ENCODE measurements around the gene KDM2A. TPM values are rescaled to one million over a fixed set of nuclear protein-coding genes. Genes with fewer than 3 reads are reported as not detected.

The KDM2A gene
- total RNA-seq, 1 experiment from 2014 or later: 50.4 TPM

DNA sequence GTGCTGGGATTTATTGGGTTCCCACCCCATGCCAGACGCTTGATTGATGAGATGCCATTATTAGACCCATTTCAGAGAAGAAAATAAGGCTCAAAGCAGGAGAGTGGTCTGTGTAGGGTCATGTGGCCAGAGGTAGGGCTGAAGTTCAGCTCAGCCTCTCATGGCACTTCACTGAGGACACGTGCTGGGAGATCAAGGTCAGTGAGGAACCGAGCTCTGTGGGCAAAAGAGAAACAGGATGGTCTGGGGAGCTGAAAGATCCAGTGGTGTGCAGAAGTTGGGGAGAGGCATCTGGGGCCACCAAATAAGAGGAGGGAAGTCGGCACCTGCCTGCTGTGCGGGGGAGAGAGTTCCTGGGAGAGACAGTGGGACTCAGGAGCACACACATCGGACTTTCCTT is 42.9 kb upstream of the KDM2A start:
- Histone ChIP-seq H3K27ac (ENCODE audit: low read depth, low read length) (no peak overlapping the region), H3K4me1 (ENCODE audit: control insufficient read depth in 1 of 2, insufficient read depth in 2 of 2, low read length in 2 of 2) (peaks cover 17 to 42% of the 10 kb centered on the region in 2 experiments), H3K79me2 (ENCODE audit: insufficient read depth, low read length) (no peaks in the 10 kb centered on the region), H3K27me3 (ENCODE audit: insufficient read depth, low read length) (no peaks in the 10 kb centered on the region), H3K4me2 (ENCODE audit: low read length) (no peak overlapping the region), H3K9ac (ENCODE audit: low read length) (no peak overlapping the region), H2AFZ (ENCODE audit: low read depth, low read length, poor library complexity, severe bottlenecking) (no peak overlapping the region), H3K36me3 (ENCODE audit: control insufficient read depth in 1 of 2, insufficient read depth in 2 of 2, low read length in 2 of 2) (peaks cover 0 to 4% of the 10 kb centered on the region in 2 experiments; a peak in 1 of 4 replicates), H3K9me3 (ENCODE audit: control insufficient read depth in 1 of 2, insufficient read depth in 1 of 2, low read depth in 1 of 2, low read length in 2 of 2) (no peaks in the 10 kb centered on the region), H4K20me1 (ENCODE audit: insufficient read depth) (no peaks in the 10 kb centered on the region), H3K9me2 (ENCODE audit: insufficient read depth) (no peaks in the 10 kb centered on the region), H3K4me3 (replicated peaks in 1 of 2; ENCODE audit: low read depth in 1 of 2, low read length in 2 of 2) (no peak overlapping the region)
- intact Hi-C loops (cut with micrococcal nuclease): no loop called here
- no peak for TF ChIP-seq EZH2 (IDR thresholded peaks at IDR 0.05)
- no peak for TF ChIP-seq FOSL1 (IDR thresholded peaks at IDR 0.05; ENCODE audit: low read depth)
- TF ChIP-seq JUND (IDR thresholded peaks at IDR 0.05): no peak
- TF ChIP-seq SP1 (IDR thresholded peaks at IDR 0.05; ENCODE audit: low read depth): no peak
- no peak for TF ChIP-seq ZFX (IDR thresholded peaks at IDR 0.05)
- TF ChIP-seq ELF1 (IDR thresholded peaks at IDR 0.05; ENCODE audit: borderline replicate concordance, low read depth): no peak
- ChIA-PET CTCF (interaction anchor here (0.7 to 1.0 kb wide), 3 partner anchors 21 to 270 kb away, joined by 3 read pairs; no protein-coding TSS in a partner anchor), RAD21 (ENCODE audit: low non-redundant PET in 1 of 2, low total read pairs in 2 of 2, uncharacterized antibody in 2 of 2, unreplicated experiment in 2 of 2) (interaction anchor here in 1 of 2 experiments (0.7 kb wide), 1 partner anchor 109 kb away, joined by 4 read pairs; no protein-coding TSS in a partner anchor), POLR2A (interaction anchor here (1.5 kb wide), 1 partner anchor 51 kb away, joined by 3 read pairs; no protein-coding TSS in a partner anchor)
- ATAC-seq: no peak
- BruUV-seq (replicated peaks): no TSS peak
- no peak for DNase-seq (ENCODE audit: low read depth, low spot score)

DNA sequence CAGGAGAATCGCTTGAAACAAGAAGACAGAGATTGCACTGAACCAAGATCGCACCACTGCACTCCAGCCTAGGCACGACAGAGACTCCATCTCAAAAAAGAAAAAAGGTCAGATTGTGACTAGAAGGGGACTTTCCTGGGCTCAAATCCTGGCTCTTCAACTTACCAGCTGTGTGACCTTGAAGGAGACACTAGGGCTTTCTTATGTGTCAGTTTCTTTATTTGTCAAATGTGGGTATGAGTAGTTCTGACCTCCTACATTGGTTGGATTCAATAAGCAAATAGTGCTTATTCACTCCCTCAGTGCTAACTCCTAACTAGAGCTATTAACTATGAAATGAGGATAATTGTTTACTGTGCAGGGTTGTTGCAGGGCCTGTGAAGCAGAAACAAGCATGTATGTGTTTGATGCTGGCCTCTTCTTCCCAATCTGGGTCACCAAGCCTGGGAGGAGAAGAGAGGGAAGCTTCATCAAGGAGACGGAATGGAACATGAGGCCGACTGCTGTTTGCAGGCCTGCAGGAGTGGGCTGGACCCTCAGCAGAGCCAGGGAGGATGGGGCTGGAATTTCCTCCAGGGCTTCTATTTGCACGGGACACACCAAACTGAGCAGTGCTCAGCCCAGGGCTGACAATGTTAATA is 39.9 kb upstream of the KDM2A start:
- intact Hi-C loops (cut with micrococcal nuclease): no loop called here
- CTCF ChIA-PET: interaction anchor here (1.4 kb wide), 1 partner anchor 88 kb away, joined by 4 read pairs; no protein-coding TSS in a partner anchor
- no peaks in the 10 kb centered on the region for H3K79me2 ChIP-seq (ENCODE audit: insufficient read depth, low read length)
- RAD21 ChIA-PET (ENCODE audit: low non-redundant PET in 1 of 2, low total read pairs in 2 of 2, uncharacterized antibody in 2 of 2, unreplicated experiment in 2 of 2): no interaction called here
- H3K9me2 ChIP-seq (ENCODE audit: insufficient read depth): no peaks in the 10 kb centered on the region
- H3K36me3 ChIP-seq (ENCODE audit: control insufficient read depth in 1 of 2, insufficient read depth in 2 of 2, low read length in 2 of 2): no peaks in the 10 kb centered on the region
- H3K27ac ChIP-seq (ENCODE audit: low read depth, low read length): peak overlapping the region; percentile 43
- H3K27me3 ChIP-seq (ENCODE audit: insufficient read depth, low read length): no peaks in the 10 kb centered on the region
- H3K4me1 ChIP-seq (ENCODE audit: control insufficient read depth in 1 of 2, insufficient read depth in 2 of 2, low read length in 2 of 2): peaks cover 25 to 55% of the 10 kb centered on the region in 2 experiments
- no TSS peak for BruUV-seq (replicated peaks)
- H4K20me1 ChIP-seq (ENCODE audit: insufficient read depth): no peaks in the 10 kb centered on the region
- POLR2A ChIA-PET: interaction anchor here (1.7 kb wide), 1 partner anchor 161 kb away, joined by 5 read pairs; no protein-coding TSS in a partner anchor
- H3K4me2 ChIP-seq (ENCODE audit: low read length): peak overlapping the region; percentile 69
- H3K4me3 ChIP-seq (replicated peaks in 1 of 2; ENCODE audit: low read depth in 1 of 2, low read length in 2 of 2): no peak overlapping the region
- H3K9ac ChIP-seq (ENCODE audit: low read length): peak overlapping the region; percentile 46; the same call in 1 of the 2 replicates
- ATAC-seq (no peak), DNase-seq (ENCODE audit: low read depth, low spot score) (no peak)
- no peak for TF ChIP-seq CEBPB (IDR thresholded peaks at IDR 0.05; ENCODE audit: low read depth)
- no peak for TF ChIP-seq YY1 (IDR thresholded peaks at IDR 0.05; ENCODE audit: extremely low read depth, insufficient replicate concordance, low read depth, low read length)
- no peak for TF ChIP-seq POLR2A (IDR thresholded peaks at IDR 0.05; ENCODE audit: borderline replicate concordance, extremely low read depth, insufficient read depth, insufficient read length)
- TF ChIP-seq ZFX (IDR thresholded peaks at IDR 0.05): no peak
- no peak; the same call in 1 of the 2 replicates for TF ChIP-seq JUND (IDR thresholded peaks at IDR 0.05)
- TF ChIP-seq RAD21 (IDR thresholded peaks at IDR 0.05; ENCODE audit: low read depth): no peak
- TF ChIP-seq FOSL1 (IDR thresholded peaks at IDR 0.05; ENCODE audit: low read depth): 0 out of 2 replicates have a peak, but pooled peaks have one; percentile 1
- TF ChIP-seq SP1 (IDR thresholded peaks at IDR 0.05; ENCODE audit: low read depth): peak; percentile 5; the same call in 1 of the 2 replicates
- TF ChIP-seq, protein P1, sequence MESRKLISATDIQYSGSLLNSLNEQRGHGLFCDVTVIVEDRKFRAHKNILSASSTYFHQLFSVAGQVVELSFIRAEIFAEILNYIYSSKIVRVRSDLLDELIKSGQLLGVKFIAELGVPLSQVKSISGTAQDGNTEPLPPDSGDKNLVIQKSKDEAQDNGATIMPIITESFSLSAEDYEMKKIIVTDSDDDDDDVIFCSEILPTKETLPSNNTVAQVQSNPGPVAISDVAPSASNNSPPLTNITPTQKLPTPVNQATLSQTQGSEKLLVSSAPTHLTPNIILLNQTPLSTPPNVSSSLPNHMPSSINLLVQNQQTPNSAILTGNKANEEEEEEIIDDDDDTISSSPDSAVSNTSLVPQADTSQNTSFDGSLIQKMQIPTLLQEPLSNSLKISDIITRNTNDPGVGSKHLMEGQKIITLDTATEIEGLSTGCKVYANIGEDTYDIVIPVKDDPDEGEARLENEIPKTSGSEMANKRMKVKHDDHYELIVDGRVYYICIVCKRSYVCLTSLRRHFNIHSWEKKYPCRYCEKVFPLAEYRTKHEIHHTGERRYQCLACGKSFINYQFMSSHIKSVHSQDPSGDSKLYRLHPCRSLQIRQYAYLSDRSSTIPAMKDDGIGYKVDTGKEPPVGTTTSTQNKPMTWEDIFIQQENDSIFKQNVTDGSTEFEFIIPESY (IDR thresholded peaks at IDR 0.05; ENCODE audit: extremely low read depth, insufficient replicate concordance, low read length): no peak
- no peak overlapping the region for H2AFZ ChIP-seq (ENCODE audit: low read depth, low read length, poor library complexity, severe bottlenecking)
- no peaks in the 10 kb centered on the region for H3K9me3 ChIP-seq (ENCODE audit: control insufficient read depth in 1 of 2, insufficient read depth in 1 of 2, low read depth in 1 of 2, low read length in 2 of 2)

Measured in HCT116 (cell line).